Thoracic aorta (tissue), 2 donors: ENCODE measurements around the gene PACSIN2. TPM values are rescaled to one million over a fixed set of nuclear protein-coding genes. Genes with fewer than 3 reads are reported as not detected.
A peak's percentile ranks its signal among the peaks of the same experiment; 100 is the strongest.

Experiments used
- ATAC-seq: fragments of 150-250 bp; one replicate; pipeline ENCODE4 v1.8.0; 2017; ENCODE audit warnings: low read depth; ENCODE audit not compliant: insufficient number of reproducible peaks, low FRiP score
- DNase-seq: peaks from one replicate; pipeline ENCODE4 v3.0.0-alpha.2; 2020; ENCODE audit warnings: low spot score
- H3K27ac ChIP-seq, 2 donors: fragments of 200-600 bp; sonication (generic); 1 replicate in 1 of 2; 2 replicates in 1 of 2; pipeline ENCODE4 v1.5.1; 2016; ENCODE audit warnings: mild to moderate bottlenecking in 2 of 2, moderate library complexity in 2 of 2
- H3K27me3 ChIP-seq: fragments of 200-600 bp; sonication (generic); replicated peaks from 2 replicates; pipeline ENCODE4 v1.6.0; 2016; ENCODE audit warnings: mild to moderate bottlenecking; ENCODE audit not compliant: insufficient read depth
- H3K36me3 ChIP-seq: fragments of 200-600 bp; sonication (generic); one replicate; pipeline ENCODE4 v1.5.1; 2016
- H3K4me1 ChIP-seq, 2 donors: fragments of 200-600 bp; sonication (generic); 1 replicate in 1 of 2; 2 replicates in 1 of 2; pipeline versions ENCODE4 v1.5.1 to v1.6.0; 2016; ENCODE audit warnings: low read depth in 2 of 2, mild to moderate bottlenecking in 1 of 2; ENCODE audit not compliant: control insufficient read depth in 1 of 2
- H3K4me3 ChIP-seq: fragments of 200-600 bp; sonication (generic); 2 replicates; pipeline ENCODE4 v1.5.1; 2016; ENCODE audit warnings: mild to moderate bottlenecking
- H3K9me3 ChIP-seq: fragments of 200-600 bp; sonication (generic); 2 replicates; pipeline ENCODE4 v1.5.1; 2016
- CTCF ChIP-seq: fragments of 200-600 bp; sonication (generic); IDR thresholded peaks from one replicate; pipeline ENCODE4 v1.5.1; 2019; ENCODE audit warnings: antibody characterized with exemption
- total RNA-seq, 2 donors: library from RNA; depleted of rRNA; stranded (reverse); fragments of >200 nt; gene quantifications; one replicate each; pipeline versions ENCODE4 v1.1.0 to v1.2.3, GENCODE V29; 2016

Gene PACSIN2
- total RNA-seq, 2 donors from 2014 or later, result 135 to 155 TPM

DNA sequence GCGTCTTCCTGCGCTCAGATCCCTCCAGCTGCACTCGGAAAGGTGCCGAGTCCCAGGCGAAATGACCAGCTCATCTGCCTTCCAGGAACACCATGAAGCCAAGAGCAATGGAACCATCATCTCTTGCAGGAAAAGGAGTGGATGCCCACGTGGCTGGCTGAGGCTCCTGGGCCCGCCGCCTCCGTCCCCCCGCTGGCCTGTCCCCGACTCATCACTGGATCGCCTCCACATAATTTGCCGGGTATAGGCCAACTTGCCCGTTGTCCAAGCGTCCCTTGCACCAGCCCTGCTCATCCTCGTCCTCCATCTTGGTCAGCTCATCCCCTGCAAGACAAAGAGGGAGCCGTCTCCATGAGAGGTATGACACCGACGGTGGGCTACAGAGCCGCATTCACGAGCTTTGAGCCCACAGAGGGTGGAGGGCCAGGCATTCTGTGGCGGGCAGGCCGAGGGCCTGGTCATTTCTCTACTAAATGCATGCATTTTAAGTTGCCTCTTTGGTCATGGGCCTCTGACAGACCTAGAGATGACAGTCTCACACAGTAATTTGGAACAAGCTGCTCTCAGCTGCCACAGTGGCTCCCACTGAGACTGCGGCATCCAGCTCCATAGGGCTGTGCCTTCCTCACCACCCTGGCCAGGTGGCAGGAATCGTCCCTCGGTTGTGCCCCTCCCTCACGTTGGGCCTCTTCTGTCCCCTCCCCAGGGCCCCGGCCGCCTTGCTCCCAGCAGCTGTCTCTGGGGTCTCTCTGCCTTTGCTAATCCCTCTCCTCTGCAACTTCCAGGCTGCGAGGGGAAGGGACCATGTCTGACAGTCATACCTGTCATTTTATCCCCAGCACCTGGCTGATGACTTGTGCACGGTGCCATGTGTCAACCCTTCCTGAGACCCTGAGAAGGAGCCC, 143.6 kb downstream of the PACSIN2 start:
- H3K27ac ChIP-seq, result no peak overlapping the region
- H3K27me3 ChIP-seq, result no peaks in the 10 kb centered on the region
- peaks cover 11 to 25% of the 10 kb centered on the region in 2 donors for H3K4me1 ChIP-seq
- no peak for ATAC-seq
- TF ChIP-seq CTCF, result no peak
- H3K9me3 ChIP-seq, result no peaks in the 10 kb centered on the region
- no peak overlapping the region for H3K4me3 ChIP-seq
- peaks cover 44% of the 10 kb centered on the region for H3K36me3 ChIP-seq
- DNase-seq, result no peak

- TF ChIP-seq CTCF, result no peak
- Histone ChIP-seq H3K4me1 (peaks cover 11 to 25% of the 10 kb centered on the region in 2 donors), H3K9me3 (no peaks in the 10 kb centered on the region), H3K36me3 (peaks cover 35% of the 10 kb centered on the region), H3K27me3 (no peaks in the 10 kb centered on the region), H3K4me3 (no peak overlapping the region), H3K27ac (no peak overlapping the region)
- ATAC-seq, result no peak
- DNase-seq, result no peak
Observed at GRCh38 chr22:42869888-42870480, 145.0 kb downstream of the PACSIN2 start.

DNA sequence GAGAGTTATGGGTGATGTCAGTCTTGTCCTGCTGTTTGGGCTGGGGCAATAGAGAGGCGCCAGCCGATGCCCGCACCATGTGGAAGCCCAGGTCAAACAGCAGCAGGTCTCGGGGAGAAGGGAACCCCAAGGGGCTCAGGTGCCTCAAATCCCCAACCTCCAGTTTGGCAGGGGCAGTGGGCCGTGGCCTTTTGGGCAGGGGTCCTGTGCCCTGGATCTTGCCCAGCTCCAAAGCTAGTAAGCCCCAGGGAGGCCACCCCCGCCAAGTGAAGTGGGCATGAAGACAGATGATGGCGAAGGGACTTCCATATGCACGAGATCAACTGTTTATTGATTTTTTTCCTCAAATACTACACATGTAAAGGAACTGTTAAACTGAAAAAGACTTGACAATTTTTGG, 145.5 kb downstream of the PACSIN2 start:
- ATAC-seq (no peak), DNase-seq (no peak)
- no peak overlapping the region for H3K4me3 ChIP-seq
- no peaks in the 10 kb centered on the region for H3K9me3 ChIP-seq
- TF ChIP-seq CTCF, result no peak
- H3K4me1 ChIP-seq, result peaks cover 11 to 25% of the 10 kb centered on the region in 2 donors
- H3K27ac ChIP-seq, result peak overlapping the region; percentile 52 to 77
- H3K27me3 ChIP-seq, result no peaks in the 10 kb centered on the region
- H3K36me3 ChIP-seq, result peaks cover 32% of the 10 kb centered on the region

GRCh38 chr22:42868751-42869251, 146.1 kb downstream of the PACSIN2 start:
- no peak for ATAC-seq
- H3K4me3 ChIP-seq, result no peak overlapping the region

More at GRCh38 chr22:42868751-42869251, 146.1 kb downstream of the PACSIN2 start:
- Histone ChIP-seq H3K4me1 (peaks cover 11 to 25% of the 10 kb centered on the region in 2 donors), H3K36me3 (peaks cover 29% of the 10 kb centered on the region), H3K27me3 (no peaks in the 10 kb centered on the region), H3K9me3 (no peaks in the 10 kb centered on the region), H3K27ac (peak overlapping the region; percentile 52 to 77)
- no peak for TF ChIP-seq CTCF
- no peak for DNase-seq
